HepG2 (cell line): ENCODE results near the gene ROBO3. TPM values are rescaled to one million over a fixed set of nuclear protein-coding genes. Genes with fewer than 3 reads are reported as not detected.

Experiments used
- ARID2 ChIP-seq: sonication (generic); formaldehyde crosslinking; IDR thresholded peaks from 2 replicates; pipeline ENCODE4 v1.8.1; 2022; ENCODE audit warnings: mild to moderate bottlenecking, missing genetic modification reagents, borderline replicate concordance
- CEBPG ChIP-seq: IDR thresholded peaks from 2 replicates; pipeline ENCODE4 v1.6.1; 2016
- ISL2 ChIP-seq: sonication (generic); formaldehyde crosslinking; IDR thresholded peaks from 2 replicates; pipeline ENCODE4 v1.5.0; 2020; ENCODE audit warnings: missing genetic modification reagents
- NCOA2 ChIP-seq: sonication (generic); formaldehyde crosslinking; IDR thresholded peaks from 2 replicates; pipeline ENCODE4 v1.8.0; 2022; ENCODE audit warnings: inconsistent platforms
- STAT6 ChIP-seq: sonication (generic); formaldehyde crosslinking; IDR thresholded peaks from 2 replicates; pipeline ENCODE4 v1.4.0; 2020; ENCODE audit warnings: missing genetic modification reagents, mild to moderate bottlenecking, borderline replicate concordance
- TCF7 ChIP-seq: sonication (generic); IDR thresholded peaks from 2 replicates; pipeline ENCODE4 v1.6.1; 2016; ENCODE audit warnings: antibody characterized with exemption, low read depth
- WIZ ChIP-seq: sonication (generic); formaldehyde crosslinking; IDR thresholded peaks from 2 replicates; pipeline ENCODE4 v1.5.1; 2020; ENCODE audit warnings: mild to moderate bottlenecking, missing genetic modification reagents
- XRCC5 ChIP-seq: fragments of 200-400 bp; formaldehyde crosslinking; optimal IDR thresholded peaks from 2 replicates; pipeline ENCODE3; 2017; ENCODE audit warnings: mild to moderate bottlenecking, low read length
- ZBTB34 ChIP-seq: sonication (generic); formaldehyde crosslinking; IDR thresholded peaks from 2 replicates; pipeline ENCODE4 v1.8.0; 2022; ENCODE audit warnings: mild to moderate bottlenecking, missing genetic modification reagents
- ZBTB8A ChIP-seq: sonication (generic); formaldehyde crosslinking; IDR thresholded peaks from 2 replicates; pipeline ENCODE4 v1.4.0; 2020; ENCODE audit warnings: mild to moderate bottlenecking, low read depth, missing genetic modification reagents, borderline replicate concordance
- ZNF383 ChIP-seq: sonication (generic); formaldehyde crosslinking; IDR thresholded peaks from 2 replicates; pipeline ENCODE4 v1.4.0; 2020; ENCODE audit warnings: missing genetic modification reagents, mild to moderate bottlenecking, borderline replicate concordance
- ZNF616 ChIP-seq: sonication (generic); formaldehyde crosslinking; IDR thresholded peaks from 2 replicates; pipeline ENCODE4 v1.5.0; 2020; ENCODE audit warnings: low read depth, mild to moderate bottlenecking, missing genetic modification reagents
- ZNF780A ChIP-seq: sonication (generic); formaldehyde crosslinking; IDR thresholded peaks from 2 replicates; pipeline ENCODE4 v1.8.0; 2022; ENCODE audit warnings: mild to moderate bottlenecking, missing genetic modification reagents, moderate library complexity
- polyA plus RNA-seq, 8 experiments: library from polyadenylated mRNA; depleted of rRNA in 3 of 8; stranded (reverse) in 7 of 8; unstranded in 1 of 8; fragments of >200 nt; fragmentation: Illumina TruSeq in 4 of 8; extraction: Trizol in 4 of 8; gene quantifications; 2 replicates each; pipeline versions ENCODE4 v1.2.1 to v1.2.3, GENCODE V29; 2011 to 2016; ENCODE audit warnings: low read depth in 4 of 8, missing spikeins in 1 of 8, mixed read lengths in 1 of 8; ENCODE audit not compliant: insufficient read depth in 1 of 8
- total RNA-seq, 5 experiments: library from RNA; depleted of rRNA; stranded (reverse); fragments of >200 nt; fragmentation: Illumina TruSeq; extraction: Trizol; gene quantifications; 2 replicates each; pipeline ENCODE4 v1.2.3, GENCODE V29; 2016; ENCODE audit warnings: low read depth in 1 of 5
- TF ChIP-seq, protein P1 (sequence below): sonication (generic); formaldehyde crosslinking; IDR thresholded peaks from 2 replicates; pipeline ENCODE4 v1.5.1; 2020; ENCODE audit warnings: mild to moderate bottlenecking, missing genetic modification reagents, moderate library complexity
- TF ChIP-seq, protein P2 (sequence below): sonication (generic); formaldehyde crosslinking; IDR thresholded peaks from 2 replicates; pipeline ENCODE4 v1.8.0; 2022; ENCODE audit warnings: mild to moderate bottlenecking, missing genetic modification reagents, borderline replicate concordance
- TF ChIP-seq, protein P3 (sequence below): sonication (generic); formaldehyde crosslinking; conservative IDR thresholded peaks from 2 replicates; pipeline ENCODE4 v1.4.0; 2020; ENCODE audit warnings: missing genetic modification reagents
- TF ChIP-seq, protein P4 (sequence below): sonication (generic); formaldehyde crosslinking; IDR thresholded peaks from 2 replicates; pipeline ENCODE4 v1.5.0; 2020; ENCODE audit warnings: mild to moderate bottlenecking, low read depth, missing genetic modification reagents, borderline replicate concordance

Gene ROBO3
- total and polyA plus RNA-seq, 2 of the 13 experiments (the other 11 are each of a cell fraction or from before 2014, with no cell fraction given), result 0.07 to 2.4 TPM

DNA sequence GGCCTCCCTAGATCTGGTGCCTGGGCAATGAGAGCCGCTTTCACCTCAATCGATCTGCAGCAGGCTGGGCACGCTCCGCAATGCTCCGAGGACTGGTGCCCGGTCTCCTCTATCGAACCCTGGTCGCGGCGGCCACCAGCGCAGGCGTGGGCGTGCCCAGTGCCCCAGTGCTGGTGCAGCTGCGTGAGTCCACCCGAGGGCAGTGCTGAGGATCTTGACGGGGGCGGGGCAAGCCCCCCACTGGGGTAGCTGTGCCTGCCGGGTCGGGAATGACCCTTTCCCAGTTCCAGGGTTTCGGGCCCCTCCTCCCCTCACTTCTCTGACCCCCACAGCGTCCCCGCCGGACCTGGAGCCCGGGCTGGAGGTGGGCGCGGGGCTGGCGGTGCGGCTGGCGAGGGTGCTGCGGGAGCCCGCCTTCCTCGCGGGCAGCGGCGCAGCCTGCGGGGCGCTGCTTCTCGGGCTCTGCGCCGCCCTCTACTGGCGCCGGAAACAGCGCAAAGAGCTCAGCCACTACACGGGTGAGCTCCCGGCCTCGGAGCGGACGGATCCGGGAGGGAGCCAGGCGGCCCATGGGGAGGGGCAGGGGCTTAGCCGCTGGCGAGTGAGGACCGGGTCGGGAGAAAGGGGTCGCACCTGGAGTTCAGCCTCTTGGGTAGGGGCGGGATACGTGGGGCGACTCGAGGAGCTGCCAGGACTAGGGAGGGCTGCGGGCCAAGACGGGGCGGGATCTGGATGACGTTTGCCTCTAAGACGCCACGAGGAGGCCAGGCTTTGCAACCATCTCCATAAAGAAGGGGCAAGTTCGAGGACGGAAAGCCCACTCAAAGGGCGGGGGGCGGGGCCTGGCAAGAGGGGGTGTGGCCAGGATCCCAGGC, 10.9 kb downstream of the ROBO3 start (continued):
- TF ChIP-seq ZNF780A (CRISPR knock-in tag), result no peak
- TF ChIP-seq, protein P1, sequence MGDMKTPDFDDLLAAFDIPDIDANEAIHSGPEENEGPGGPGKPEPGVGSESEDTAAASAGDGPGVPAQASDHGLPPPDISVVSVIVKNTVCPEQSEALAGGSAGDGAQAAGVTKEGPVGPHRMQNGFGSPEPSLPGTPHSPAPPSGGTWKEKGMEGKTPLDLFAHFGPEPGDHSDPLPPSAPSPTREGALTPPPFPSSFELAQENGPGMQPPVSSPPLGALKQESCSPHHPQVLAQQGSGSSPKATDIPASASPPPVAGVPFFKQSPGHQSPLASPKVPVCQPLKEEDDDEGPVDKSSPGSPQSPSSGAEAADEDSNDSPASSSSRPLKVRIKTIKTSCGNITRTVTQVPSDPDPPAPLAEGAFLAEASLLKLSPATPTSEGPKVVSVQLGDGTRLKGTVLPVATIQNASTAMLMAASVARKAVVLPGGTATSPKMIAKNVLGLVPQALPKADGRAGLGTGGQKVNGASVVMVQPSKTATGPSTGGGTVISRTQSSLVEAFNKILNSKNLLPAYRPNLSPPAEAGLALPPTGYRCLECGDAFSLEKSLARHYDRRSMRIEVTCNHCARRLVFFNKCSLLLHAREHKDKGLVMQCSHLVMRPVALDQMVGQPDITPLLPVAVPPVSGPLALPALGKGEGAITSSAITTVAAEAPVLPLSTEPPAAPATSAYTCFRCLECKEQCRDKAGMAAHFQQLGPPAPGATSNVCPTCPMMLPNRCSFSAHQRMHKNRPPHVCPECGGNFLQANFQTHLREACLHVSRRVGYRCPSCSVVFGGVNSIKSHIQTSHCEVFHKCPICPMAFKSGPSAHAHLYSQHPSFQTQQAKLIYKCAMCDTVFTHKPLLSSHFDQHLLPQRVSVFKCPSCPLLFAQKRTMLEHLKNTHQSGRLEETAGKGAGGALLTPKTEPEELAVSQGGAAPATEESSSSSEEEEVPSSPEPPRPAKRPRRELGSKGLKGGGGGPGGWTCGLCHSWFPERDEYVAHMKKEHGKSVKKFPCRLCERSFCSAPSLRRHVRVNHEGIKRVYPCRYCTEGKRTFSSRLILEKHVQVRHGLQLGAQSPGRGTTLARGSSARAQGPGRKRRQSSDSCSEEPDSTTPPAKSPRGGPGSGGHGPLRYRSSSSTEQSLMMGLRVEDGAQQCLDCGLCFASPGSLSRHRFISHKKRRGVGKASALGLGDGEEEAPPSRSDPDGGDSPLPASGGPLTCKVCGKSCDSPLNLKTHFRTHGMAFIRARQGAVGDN (CRISPR knock-in tag), result peak; percentile 90
- TF ChIP-seq NCOA2 (CRISPR knock-in tag), result no peak
- TF ChIP-seq, protein P2, sequence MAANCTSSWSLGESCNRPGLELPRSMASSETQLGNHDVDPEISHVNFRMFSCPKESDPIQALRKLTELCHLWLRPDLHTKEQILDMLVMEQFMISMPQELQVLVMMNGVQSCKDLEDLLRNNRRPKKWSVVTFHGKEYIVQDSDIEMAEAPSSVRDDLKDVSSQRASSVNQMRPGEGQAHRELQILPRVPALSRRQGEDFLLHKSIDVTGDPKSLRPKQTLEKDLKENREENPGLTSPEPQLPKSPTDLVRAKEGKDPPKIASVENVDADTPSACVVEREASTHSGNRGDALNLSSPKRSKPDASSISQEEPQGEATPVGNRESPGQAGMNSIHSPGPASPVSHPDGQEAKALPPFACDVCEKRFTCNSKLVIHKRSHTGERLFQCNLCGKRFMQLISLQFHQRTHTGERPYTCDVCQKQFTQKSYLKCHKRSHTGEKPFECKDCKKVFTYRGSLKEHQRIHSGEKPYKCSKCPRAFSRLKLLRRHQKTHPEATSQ (CRISPR knock-in tag), result no peak
- TF ChIP-seq ZBTB8A (CRISPR knock-in tag), result no peak
- peak; percentile 95 for TF ChIP-seq XRCC5
- TF ChIP-seq ZBTB34 (CRISPR knock-in tag), result no peak
- TF ChIP-seq, protein P3, sequence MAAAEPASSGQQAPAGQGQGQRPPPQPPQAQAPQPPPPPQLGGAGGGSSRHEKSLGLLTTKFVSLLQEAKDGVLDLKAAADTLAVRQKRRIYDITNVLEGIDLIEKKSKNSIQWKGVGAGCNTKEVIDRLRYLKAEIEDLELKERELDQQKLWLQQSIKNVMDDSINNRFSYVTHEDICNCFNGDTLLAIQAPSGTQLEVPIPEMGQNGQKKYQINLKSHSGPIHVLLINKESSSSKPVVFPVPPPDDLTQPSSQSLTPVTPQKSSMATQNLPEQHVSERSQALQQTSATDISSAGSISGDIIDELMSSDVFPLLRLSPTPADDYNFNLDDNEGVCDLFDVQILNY (CRISPR knock-in tag), result no peak
- no peak for TF ChIP-seq ZNF383 (CRISPR knock-in tag)
- TF ChIP-seq WIZ (CRISPR knock-in tag), result no peak
- peak; percentile 63; the same call in 1 of the 2 replicates for TF ChIP-seq ISL2 (CRISPR knock-in tag)
- no peak for TF ChIP-seq ZNF616
- no peak for TF ChIP-seq STAT6 (CRISPR knock-in tag)
- TF ChIP-seq TCF7, result no peak
- TF ChIP-seq, protein P4, sequence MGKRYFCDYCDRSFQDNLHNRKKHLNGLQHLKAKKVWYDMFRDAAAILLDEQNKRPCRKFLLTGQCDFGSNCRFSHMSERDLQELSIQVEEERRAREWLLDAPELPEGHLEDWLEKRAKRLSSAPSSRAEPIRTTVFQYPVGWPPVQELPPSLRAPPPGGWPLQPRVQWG (CRISPR knock-in tag), result no peak
- TF ChIP-seq CEBPG (CRISPR knock-in tag), result no peak
- no peak; the same call in 1 of the 2 replicates for TF ChIP-seq ARID2 (CRISPR knock-in tag)
